HG03342 (cell line): Measurements from ENCODE around the gene HOXD4.

Source experiments
- ATAC-seq: cut with Tn5 transposase; IDR thresholded peaks from one replicate; pipeline ENCODE4 v1.9.1; 2021; ENCODE audit warnings: mild to moderate bottlenecking, moderate library complexity; ENCODE audit not compliant: unreplicated experiment

Gene HOXD4

GRCh38 chr2:176187899-176188773 is 36.8 kb downstream of the HOXD4 start, which contains the start of gene HOXD1:
Gene HOXD1, plus strand, starts transcription at chr2:176188668. Its CDS starts 134 bp downstream, at chr2:176188802.
- ATAC-seq: no peak

DNA sequence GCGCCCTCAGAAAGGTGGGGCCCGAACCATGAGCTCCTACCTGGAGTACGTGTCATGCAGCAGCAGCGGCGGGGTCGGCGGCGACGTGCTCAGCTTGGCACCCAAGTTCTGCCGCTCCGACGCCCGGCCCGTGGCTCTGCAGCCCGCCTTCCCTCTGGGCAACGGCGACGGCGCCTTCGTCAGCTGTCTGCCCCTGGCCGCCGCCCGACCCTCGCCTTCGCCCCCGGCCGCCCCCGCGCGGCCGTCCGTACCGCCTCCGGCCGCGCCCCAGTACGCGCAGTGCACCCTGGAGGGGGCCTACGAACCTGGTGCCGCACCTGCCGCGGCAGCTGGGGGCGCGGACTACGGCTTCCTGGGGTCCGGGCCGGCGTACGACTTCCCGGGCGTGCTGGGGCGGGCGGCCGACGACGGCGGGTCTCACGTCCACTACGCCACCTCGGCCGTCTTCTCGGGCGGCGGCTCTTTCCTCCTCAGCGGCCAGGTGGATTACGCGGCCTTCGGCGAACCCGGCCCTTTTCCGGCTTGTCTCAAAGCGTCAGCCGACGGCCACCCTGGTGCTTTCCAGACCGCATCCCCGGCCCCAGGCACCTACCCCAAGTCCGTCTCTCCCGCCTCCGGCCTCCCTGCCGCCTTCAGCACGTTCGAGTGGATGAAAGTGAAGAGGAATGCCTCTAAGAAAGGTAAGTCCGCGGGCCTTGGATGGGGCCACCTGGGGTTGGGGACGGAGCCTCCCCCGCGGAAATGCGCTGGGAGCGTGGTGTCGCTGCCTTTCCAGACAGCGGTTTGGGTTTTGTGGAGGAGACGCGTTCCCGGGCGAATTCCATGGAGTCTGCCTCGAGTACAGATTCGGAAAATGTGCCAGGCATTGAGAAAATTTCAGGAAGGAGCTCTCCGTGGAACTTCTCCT is 37.7 kb downstream of the HOXD4 start:
- ATAC-seq: no peak

- no peak for ATAC-seq
These were observed 38.6 kb downstream of the HOXD4 start for GRCh38 chr2:176189681-176190641.

GRCh38 chr2:176192351-176192750 is 41.0 kb downstream of the HOXD4 start:
- no peak for ATAC-seq

DNA sequence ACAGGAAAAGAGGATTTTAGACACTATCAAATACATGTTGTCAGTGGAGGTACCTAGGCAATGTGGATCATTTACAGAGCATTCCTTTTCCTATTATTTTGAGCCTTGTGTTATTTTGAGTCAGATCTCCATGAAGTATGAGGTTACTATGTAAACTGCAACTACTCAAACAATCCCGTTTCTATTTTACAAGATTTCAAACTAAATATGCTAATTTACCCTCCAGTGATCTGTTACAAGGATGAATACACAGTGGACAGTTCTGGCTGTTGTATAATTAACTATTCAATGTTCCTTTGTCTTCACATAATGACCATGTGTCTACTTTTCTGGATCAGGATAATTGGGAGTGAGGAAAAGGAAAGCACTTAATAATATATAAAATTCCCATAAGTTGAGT is 41.7 kb downstream of the HOXD4 start:
- no peak for ATAC-seq

DNA sequence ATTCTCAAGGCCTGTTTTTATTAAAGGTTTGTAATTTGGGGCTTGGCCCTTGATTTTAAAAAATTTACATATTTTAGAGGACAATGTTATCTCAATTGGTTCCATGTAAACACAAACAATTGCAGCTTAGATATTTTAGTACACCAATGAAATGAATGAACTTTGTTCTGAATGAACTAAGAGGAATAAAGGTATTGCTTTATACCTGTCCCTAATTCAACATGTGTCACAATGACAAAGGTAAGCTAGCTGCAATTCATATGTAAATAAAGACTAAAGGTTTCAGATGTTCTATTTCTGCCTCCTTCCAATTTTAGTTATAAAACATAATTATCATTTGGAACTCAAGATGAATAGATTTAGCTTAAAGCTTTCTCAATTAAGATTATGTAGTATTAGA is 48.6 kb downstream of the HOXD4 start:
- ATAC-seq: no peak

- ATAC-seq: no peak
These were observed 49.6 kb downstream of the HOXD4 start for GRCh38 chr2:176200971-176201370.

GRCh38 chr2:176202491-176202890 is 51.1 kb downstream of the HOXD4 start:
- ATAC-seq: no peak
